ENCODE results near the gene ZNF813. TPM values are rescaled to one million over a fixed set of nuclear protein-coding genes. Genes with fewer than 3 reads are reported as not detected.

ZNF813 gene
- total RNA-seq, 1 experiment from 2014 or later: not detected

- intact Hi-C loops (cut with micrococcal nuclease): no loop called here
- Histone ChIP-seq H3K36me3 (ENCODE audit: control insufficient read depth in 1 of 2, insufficient read depth in 2 of 2, low read length in 2 of 2) (no peaks in the 10 kb centered on the region), H3K9me3 (ENCODE audit: control insufficient read depth in 1 of 2, insufficient read depth in 1 of 2, low read depth in 1 of 2, low read length in 2 of 2) (peaks cover 9 to 24% of the 10 kb centered on the region in 2 experiments; a peak in 2 of 4 replicates), H2AFZ (ENCODE audit: low read depth, low read length, poor library complexity, severe bottlenecking) (no peak overlapping the region), H3K4me3 (replicated peaks in 1 of 2; ENCODE audit: low read depth in 1 of 2, low read length in 2 of 2) (no peak overlapping the region), H3K27me3 (ENCODE audit: insufficient read depth, low read length) (no peaks in the 10 kb centered on the region), H4K20me1 (ENCODE audit: insufficient read depth) (no peaks in the 10 kb centered on the region), H3K79me2 (ENCODE audit: insufficient read depth, low read length) (no peaks in the 10 kb centered on the region), H3K4me2 (ENCODE audit: low read length) (no peak overlapping the region), H3K9me2 (ENCODE audit: insufficient read depth) (no peaks in the 10 kb centered on the region), H3K4me1 (ENCODE audit: control insufficient read depth in 1 of 2, insufficient read depth in 2 of 2, low read length in 2 of 2) (no peaks in the 10 kb centered on the region), H3K27ac (ENCODE audit: low read depth, low read length) (no peak overlapping the region), H3K9ac (ENCODE audit: low read length) (no peak overlapping the region)
- TF ChIP-seq SRF (IDR thresholded peaks at IDR 0.05; ENCODE audit: low read depth) (no peak), CEBPB (IDR thresholded peaks at IDR 0.05; ENCODE audit: low read depth) (no peak), ZNF274 (IDR thresholded peaks at IDR 0.05; ENCODE audit: low read depth, low read length) (no peak), EZH2phosphoT487 (IDR thresholded peaks at IDR 0.05; ENCODE audit: borderline replicate concordance) (no peak), EZH2 (IDR thresholded peaks at IDR 0.05) (no peak), EGR1 (IDR thresholded peaks at IDR 0.05; ENCODE audit: low read depth) (no peak), RAD21 (IDR thresholded peaks at IDR 0.05; ENCODE audit: low read depth) (no peak), ZFX (IDR thresholded peaks at IDR 0.05) (no peak), TCF7L2 (IDR thresholded peaks at IDR 0.05; ENCODE audit: borderline replicate concordance, extremely low read depth, insufficient read depth, insufficient read length) (no peak), YY1 (IDR thresholded peaks at IDR 0.05; ENCODE audit: extremely low read depth, insufficient replicate concordance, low read depth, low read length) (no peak), SIN3A (IDR thresholded peaks at IDR 0.05; ENCODE audit: low read depth) (no peak), ATF3 (IDR thresholded peaks at IDR 0.05) (no peak), ZBTB33 (IDR thresholded peaks at IDR 0.05; ENCODE audit: extremely low read depth, insufficient replicate concordance, low read length) (no peak), ELF1 (IDR thresholded peaks at IDR 0.05; ENCODE audit: borderline replicate concordance, low read depth) (no peak)
- TF ChIP-seq, protein P1, sequence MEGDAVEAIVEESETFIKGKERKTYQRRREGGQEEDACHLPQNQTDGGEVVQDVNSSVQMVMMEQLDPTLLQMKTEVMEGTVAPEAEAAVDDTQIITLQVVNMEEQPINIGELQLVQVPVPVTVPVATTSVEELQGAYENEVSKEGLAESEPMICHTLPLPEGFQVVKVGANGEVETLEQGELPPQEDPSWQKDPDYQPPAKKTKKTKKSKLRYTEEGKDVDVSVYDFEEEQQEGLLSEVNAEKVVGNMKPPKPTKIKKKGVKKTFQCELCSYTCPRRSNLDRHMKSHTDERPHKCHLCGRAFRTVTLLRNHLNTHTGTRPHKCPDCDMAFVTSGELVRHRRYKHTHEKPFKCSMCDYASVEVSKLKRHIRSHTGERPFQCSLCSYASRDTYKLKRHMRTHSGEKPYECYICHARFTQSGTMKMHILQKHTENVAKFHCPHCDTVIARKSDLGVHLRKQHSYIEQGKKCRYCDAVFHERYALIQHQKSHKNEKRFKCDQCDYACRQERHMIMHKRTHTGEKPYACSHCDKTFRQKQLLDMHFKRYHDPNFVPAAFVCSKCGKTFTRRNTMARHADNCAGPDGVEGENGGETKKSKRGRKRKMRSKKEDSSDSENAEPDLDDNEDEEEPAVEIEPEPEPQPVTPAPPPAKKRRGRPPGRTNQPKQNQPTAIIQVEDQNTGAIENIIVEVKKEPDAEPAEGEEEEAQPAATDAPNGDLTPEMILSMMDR (IDR thresholded peaks at IDR 0.05 in 2 of 3, conservative IDR thresholded peaks at IDR 0.05 in 1 of 3; ENCODE audit: borderline replicate concordance in 1 of 3, insufficient read depth in 1 of 3, low read depth in 2 of 3, low read length in 2 of 3): no peak
- no peak for ATAC-seq
- ChIA-PET RAD21 (ENCODE audit: low non-redundant PET in 1 of 2, low total read pairs in 2 of 2, uncharacterized antibody in 2 of 2, unreplicated experiment in 2 of 2) (no interaction called here), CTCF (no interaction called here), POLR2A (no interaction called here)
- DNase-seq (ENCODE audit: low read depth, low spot score): no peak
- no TSS peak for BruUV-seq (replicated peaks)
Measured at GRCh38 chr19:53530622-53531021, 63.1 kb downstream of the ZNF813 start.
